ENCODE results near the gene POLD2.
"Not testable (repeated sequence)": the region's sequence is repeated elsewhere in the genome, so short reads cannot be mapped to it uniquely, and the experiment has no call there.

The POLD2 gene

DNA sequence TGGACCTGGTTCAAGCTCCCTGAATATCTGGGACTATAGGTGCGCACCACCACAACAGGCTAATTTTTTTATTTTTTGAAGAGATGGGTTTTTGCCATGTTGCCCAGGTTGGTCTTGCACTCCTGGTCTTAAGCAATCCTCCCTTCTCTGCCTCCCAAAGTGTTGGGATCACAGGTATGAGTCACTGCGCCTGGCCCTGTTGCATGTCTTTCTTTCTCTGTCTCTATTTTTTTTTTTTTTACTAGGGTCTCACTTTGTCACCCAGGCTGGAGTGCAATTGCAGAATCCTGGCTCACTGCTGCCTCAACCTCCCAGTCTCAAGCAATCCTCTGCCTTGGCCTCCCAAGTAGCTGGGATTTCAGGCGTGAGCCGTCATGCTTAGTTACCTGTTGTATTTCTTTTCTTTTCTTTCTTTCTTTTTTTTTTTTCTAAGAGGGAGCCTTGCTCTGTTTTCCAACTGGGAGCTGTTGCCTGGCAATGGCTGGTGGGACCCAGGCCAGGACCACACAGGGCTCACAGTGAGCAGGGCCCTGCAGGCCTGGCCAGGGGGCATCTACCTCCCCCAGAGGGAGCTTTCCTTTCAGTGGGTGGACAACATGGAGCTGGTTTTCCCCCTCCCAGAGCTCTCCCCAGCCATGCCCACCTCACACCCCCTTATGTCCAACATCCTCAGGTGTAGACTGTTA lies 11.7 kb upstream of the POLD2 start:
- WGBS (ENCODE audit: insufficient coverage, insufficient read length): no CpG with 5 or more reads among the region's 4 CpGs
- H3K9me3 ChIP-seq (ENCODE audit: control insufficient read depth, insufficient read depth, low read length): no peaks in the 10 kb centered on the region
- no peak for DNase-seq (ENCODE audit: low read depth, low spot score)
- H3K27ac ChIP-seq (ENCODE audit: low read length): no peak overlapping the region
- no peaks in the 10 kb centered on the region for H3K4me1 ChIP-seq (ENCODE audit: control insufficient read depth, insufficient read depth, low read length)
- no peak overlapping the region for H3K4me3 ChIP-seq (ENCODE audit: low read length)
- H3K27me3 ChIP-seq (ENCODE audit: control insufficient read depth, insufficient read depth, low read length): peaks cover 4% of the 10 kb centered on the region; the same call in 1 of the 2 replicates
- no peaks in the 10 kb centered on the region for H3K36me3 ChIP-seq (ENCODE audit: control insufficient read depth, insufficient read depth, low read length)

DNA sequence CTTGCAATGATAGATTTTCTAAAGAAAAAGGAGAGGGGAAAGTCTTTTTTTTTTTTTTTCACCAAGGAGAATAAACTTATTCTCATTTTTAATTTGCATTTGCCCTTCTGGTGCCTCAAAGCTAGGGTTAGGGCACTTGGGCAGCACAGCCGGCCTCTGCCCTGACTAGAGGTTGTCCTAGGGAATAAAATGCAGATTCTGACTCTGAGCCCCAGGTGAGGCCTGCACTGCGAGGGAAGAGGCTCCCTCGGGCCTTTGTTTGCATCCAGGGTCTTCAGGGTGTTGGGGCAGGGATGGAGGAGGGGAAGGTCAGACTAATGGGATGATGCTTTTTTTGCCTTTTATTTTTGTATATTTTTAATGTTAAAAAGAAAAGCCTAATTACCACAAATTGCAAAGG lies 9.9 kb upstream of the POLD2 start:
- no peaks in the 10 kb centered on the region for H3K36me3 ChIP-seq (ENCODE audit: control insufficient read depth, insufficient read depth, low read length)
- H3K27me3 ChIP-seq (ENCODE audit: control insufficient read depth, insufficient read depth, low read length): peaks cover 4% of the 10 kb centered on the region; the same call in 1 of the 2 replicates
- DNase-seq (ENCODE audit: low read depth, low spot score): no peak
- H3K4me3 ChIP-seq (ENCODE audit: low read length): no peak overlapping the region
- H3K9me3 ChIP-seq (ENCODE audit: control insufficient read depth, insufficient read depth, low read length): no peaks in the 10 kb centered on the region
- WGBS (ENCODE audit: insufficient coverage, insufficient read length): no CpG with 5 or more reads among the region's 3 CpGs
- H3K4me1 ChIP-seq (ENCODE audit: control insufficient read depth, insufficient read depth, low read length): no peaks in the 10 kb centered on the region
- H3K27ac ChIP-seq (ENCODE audit: low read length): no peak overlapping the region

DNA sequence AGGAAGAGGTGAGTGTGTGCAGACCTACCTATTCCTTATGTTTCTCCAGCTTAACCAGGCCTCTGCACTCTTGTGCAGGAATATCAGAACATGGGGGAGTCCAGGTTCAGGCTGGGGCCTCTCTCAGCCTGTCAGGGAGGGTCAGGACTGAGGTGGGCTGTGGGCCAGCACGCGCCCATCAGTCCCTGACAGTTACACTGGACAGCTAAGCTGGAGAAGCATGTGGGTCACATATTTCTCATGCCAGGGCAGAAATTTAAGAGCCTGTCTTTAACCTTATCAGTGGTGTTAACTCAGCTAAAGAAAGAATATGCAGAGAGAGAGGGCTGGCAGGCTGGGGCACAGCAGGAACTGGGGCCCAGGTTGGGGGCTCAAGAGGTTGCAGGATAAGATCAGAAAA lies 8.7 kb upstream of the POLD2 start:
- Histone ChIP-seq H3K9me3 (ENCODE audit: control insufficient read depth, insufficient read depth, low read length) (no peaks in the 10 kb centered on the region), H3K27ac (ENCODE audit: low read length) (no peak overlapping the region), H3K4me3 (ENCODE audit: low read length) (no peak overlapping the region), H3K4me1 (ENCODE audit: control insufficient read depth, insufficient read depth, low read length) (no peaks in the 10 kb centered on the region), H3K27me3 (ENCODE audit: control insufficient read depth, insufficient read depth, low read length) (peaks cover 4% of the 10 kb centered on the region), H3K36me3 (ENCODE audit: control insufficient read depth, insufficient read depth, low read length) (no peaks in the 10 kb centered on the region)
- no peak for DNase-seq (ENCODE audit: low read depth, low spot score)
- no CpG with 5 or more reads among the region's 2 CpGs for WGBS (ENCODE audit: insufficient coverage, insufficient read length)

DNA sequence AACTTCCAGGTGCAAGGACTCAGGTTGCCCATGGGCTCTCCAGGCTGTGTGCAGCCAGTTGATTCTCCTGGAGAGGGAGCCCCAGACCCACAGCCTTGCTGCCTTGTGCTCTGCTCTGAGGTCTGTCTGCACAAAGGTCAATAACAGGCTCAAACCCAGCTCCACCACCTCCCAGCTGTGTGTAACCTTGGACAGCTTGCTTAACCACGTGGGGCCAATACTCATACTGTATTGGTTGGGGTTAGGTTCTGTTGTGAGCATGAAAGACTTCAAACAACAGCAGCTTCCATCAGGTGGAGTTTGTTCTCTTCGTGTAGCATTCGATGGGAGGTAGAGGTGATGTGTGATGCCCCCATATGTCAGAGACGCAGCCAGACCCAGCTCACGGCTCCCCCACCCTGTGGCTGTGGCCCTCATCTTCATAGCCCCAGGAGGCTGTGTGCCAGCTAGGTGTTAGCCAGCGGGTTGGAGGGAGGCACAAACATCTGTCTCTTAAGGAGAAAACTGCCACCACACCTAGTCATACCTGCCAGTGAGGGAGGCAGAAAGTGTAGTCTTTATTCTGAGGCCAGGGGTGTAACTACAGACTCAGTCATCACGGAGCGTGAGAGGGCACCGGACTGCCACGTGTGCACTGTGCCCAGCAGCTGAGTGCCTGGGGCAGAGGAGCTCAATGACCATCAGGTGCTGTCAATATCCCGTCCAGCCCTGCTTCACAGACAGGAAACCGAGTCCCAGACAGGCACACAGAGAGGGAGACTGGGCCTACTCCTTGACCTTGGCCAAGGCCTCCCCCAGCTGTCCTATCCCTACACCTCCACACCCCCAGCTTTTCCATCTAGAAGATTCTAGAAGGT lies 8.1 kb upstream of the POLD2 start:
- H3K27me3 ChIP-seq (ENCODE audit: control insufficient read depth, insufficient read depth, low read length): peaks cover 4% of the 10 kb centered on the region
- H3K4me3 ChIP-seq (ENCODE audit: low read length): no peak overlapping the region
- no peak for DNase-seq (ENCODE audit: low read depth, low spot score)
- H3K27ac ChIP-seq (ENCODE audit: low read length): no peak overlapping the region
- WGBS (ENCODE audit: insufficient coverage, insufficient read length): no CpG with 5 or more reads among the region's 12 CpGs
- no peaks in the 10 kb centered on the region for H3K9me3 ChIP-seq (ENCODE audit: control insufficient read depth, insufficient read depth, low read length)
- no peaks in the 10 kb centered on the region for H3K4me1 ChIP-seq (ENCODE audit: control insufficient read depth, insufficient read depth, low read length)
- no peaks in the 10 kb centered on the region for H3K36me3 ChIP-seq (ENCODE audit: control insufficient read depth, insufficient read depth, low read length)

DNA sequence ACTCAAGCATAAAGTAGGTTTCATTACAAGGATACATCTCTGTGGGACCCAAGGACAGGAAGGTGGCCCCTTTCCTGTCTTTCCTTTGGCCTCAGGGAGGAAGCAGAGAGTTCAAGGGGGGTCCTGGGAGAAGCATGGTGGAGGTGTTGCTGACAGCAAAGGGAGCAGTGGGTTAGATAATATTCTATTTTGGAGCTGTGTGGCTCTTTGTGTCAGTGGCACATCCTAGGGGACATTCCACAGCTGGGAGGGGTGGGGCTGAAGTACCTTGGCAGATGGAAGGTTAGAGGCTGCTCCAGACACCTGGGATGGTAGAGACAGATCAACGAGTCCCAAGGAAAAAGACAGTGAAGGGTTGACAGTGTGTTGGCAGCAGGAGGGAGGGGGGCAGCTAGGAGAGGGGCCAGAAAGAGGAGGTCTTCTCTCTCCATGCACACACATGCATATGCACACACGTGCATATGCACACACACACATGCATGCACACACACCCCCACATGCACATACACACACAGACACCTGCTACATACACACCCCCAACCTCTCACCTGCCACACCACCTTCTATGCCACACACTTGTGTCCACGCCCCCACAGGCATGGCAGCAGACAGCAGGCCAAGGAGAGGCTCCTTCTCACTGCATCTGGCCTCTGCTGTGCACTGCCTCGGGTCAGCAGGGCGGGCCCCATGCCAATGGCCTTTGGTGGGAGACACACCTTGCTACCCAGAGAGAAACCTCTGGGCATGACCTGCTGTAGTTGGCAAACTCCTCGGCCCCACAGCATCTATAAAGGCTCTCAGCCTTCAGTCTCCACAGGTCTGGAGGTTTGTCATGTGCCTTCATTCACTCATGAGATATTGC lies 5.6 kb upstream of the POLD2 start:
- no peak for DNase-seq (ENCODE audit: low read depth, low spot score)
- no peaks in the 10 kb centered on the region for H3K9me3 ChIP-seq (ENCODE audit: control insufficient read depth, insufficient read depth, low read length)
- no peaks in the 10 kb centered on the region for H3K4me1 ChIP-seq (ENCODE audit: control insufficient read depth, insufficient read depth, low read length)
- H3K27ac ChIP-seq (ENCODE audit: low read length): no peak overlapping the region
- no CpG with 5 or more reads among the region's 6 CpGs for WGBS (ENCODE audit: insufficient coverage, insufficient read length)
- H3K4me3 ChIP-seq (ENCODE audit: low read length): no peak overlapping the region
- H3K36me3 ChIP-seq (ENCODE audit: control insufficient read depth, insufficient read depth, low read length): no peaks in the 10 kb centered on the region
- H3K27me3 ChIP-seq (ENCODE audit: control insufficient read depth, insufficient read depth, low read length): peaks cover 4% of the 10 kb centered on the region

DNA sequence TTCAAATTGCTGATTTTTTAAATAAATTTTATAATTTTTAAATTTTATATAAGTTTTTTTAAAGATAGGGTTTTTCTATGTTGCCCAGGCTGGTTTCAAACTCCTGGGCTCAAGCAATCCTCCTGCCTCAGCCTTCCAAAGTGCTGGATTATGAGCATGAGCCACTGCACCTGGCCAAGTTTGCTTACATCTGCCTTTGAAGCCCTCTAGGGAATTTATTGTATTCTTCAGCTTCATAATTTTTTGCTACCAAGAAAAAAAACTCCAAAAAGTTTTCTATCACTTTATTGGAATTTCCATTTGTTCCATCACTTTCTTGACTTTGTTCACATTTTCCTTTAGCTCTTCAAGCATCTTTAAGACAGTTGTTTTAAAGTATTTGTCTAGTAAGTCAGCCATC lies 3.8 kb upstream of the POLD2 start:
- no peaks in the 10 kb centered on the region for H3K4me1 ChIP-seq (ENCODE audit: control insufficient read depth, insufficient read depth, low read length)
- H3K9me3 ChIP-seq (ENCODE audit: control insufficient read depth, insufficient read depth, low read length): no peaks in the 10 kb centered on the region
- no peak overlapping the region for H3K4me3 ChIP-seq (ENCODE audit: low read length)
- H3K27me3 ChIP-seq (ENCODE audit: control insufficient read depth, insufficient read depth, low read length): peaks cover 4% of the 10 kb centered on the region
- no peaks in the 10 kb centered on the region for H3K36me3 ChIP-seq (ENCODE audit: control insufficient read depth, insufficient read depth, low read length)
- no peak overlapping the region for H3K27ac ChIP-seq (ENCODE audit: low read length)
- no peak for DNase-seq (ENCODE audit: low read depth, low spot score)

DNA sequence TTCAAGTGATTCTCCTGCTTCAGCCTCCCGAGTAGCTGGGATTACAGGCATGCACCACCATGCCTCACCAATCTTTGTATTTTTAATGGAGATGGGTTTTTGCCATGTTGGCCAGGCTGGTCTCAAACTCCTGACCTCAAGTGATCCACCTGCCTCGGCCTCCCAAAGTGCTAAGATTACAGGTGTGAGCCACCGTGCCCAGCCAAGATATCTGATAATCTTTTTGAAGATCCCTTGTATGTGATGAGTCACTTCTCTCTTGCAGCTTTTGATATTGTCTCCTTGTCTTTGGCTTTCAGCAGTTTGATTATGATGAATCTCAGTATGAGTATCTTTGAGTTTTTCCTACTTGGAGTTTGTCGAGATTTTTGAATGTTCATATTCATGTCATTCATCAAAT lies 3.2 kb upstream of the POLD2 start:
- not testable (repeated sequence) for H3K4me3 ChIP-seq (ENCODE audit: low read length); DNase-seq (ENCODE audit: low read depth, low spot score); H3K27me3 ChIP-seq (ENCODE audit: control insufficient read depth, insufficient read depth, low read length); H3K4me1 ChIP-seq (ENCODE audit: control insufficient read depth, insufficient read depth, low read length); H3K36me3 ChIP-seq (ENCODE audit: control insufficient read depth, insufficient read depth, low read length); H3K9me3 ChIP-seq (ENCODE audit: control insufficient read depth, insufficient read depth, low read length); H3K27ac ChIP-seq (ENCODE audit: low read length)
- WGBS (ENCODE audit: insufficient coverage, insufficient read length): no CpG with 5 or more reads among the region's 4 CpGs

DNA sequence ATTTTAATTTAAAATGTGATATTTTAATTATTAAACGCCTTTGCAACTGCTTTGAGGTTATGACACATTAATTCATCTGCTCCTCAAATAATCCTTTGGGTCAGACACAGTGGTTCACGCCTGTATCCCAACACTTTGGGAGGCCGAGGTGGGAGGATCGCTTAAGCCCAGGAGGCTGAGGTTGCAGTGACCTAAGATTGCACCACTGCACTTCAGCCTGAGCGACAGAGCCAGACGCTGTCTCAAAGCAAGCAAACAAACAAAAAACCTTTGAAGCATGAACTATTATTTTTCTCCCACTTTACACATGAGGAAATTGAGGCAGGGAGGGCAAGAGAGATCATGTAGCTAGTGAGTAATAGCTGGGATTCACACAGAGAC lies 1.5 kb upstream of the POLD2 start:
- DNase-seq (ENCODE audit: low read depth, low spot score): no peak
- no peaks in the 10 kb centered on the region for H3K9me3 ChIP-seq (ENCODE audit: control insufficient read depth, insufficient read depth, low read length)
- H3K27me3 ChIP-seq (ENCODE audit: control insufficient read depth, insufficient read depth, low read length): no peaks in the 10 kb centered on the region; the same call in none of the 2 replicates
- H3K4me1 ChIP-seq (ENCODE audit: control insufficient read depth, insufficient read depth, low read length): no peaks in the 10 kb centered on the region; the same call in 1 of the 2 replicates
- no peak overlapping the region for H3K4me3 ChIP-seq (ENCODE audit: low read length)
- WGBS (ENCODE audit: insufficient coverage, insufficient read length): no CpG with 5 or more reads among the region's 6 CpGs
- no peak overlapping the region for H3K27ac ChIP-seq (ENCODE audit: low read length)
- no peaks in the 10 kb centered on the region; the same call in 1 of the 2 replicates for H3K36me3 ChIP-seq (ENCODE audit: control insufficient read depth, insufficient read depth, low read length)

DNA sequence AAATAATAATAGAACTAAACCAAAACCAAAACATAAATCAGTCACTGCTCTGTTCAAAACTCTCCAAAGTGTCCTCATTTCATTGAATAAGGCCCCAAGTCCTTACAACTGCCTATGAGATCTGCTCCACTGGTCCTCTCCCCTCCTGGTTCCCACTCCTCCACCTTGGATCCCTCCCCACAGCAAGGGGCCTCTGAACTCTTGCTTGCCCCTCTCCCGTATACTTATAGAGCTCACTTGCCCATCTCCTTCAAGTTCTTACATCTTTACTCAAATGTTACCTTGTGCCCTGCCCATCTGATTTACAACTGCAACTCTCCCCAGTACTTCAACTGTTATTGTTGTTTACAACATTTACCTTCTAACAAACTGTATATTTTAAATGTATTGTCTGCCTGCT lies 819 bp downstream of the POLD2 start:
- no CpG with 5 or more reads among the region's 1 CpG for WGBS (ENCODE audit: insufficient coverage, insufficient read length)
- Histone ChIP-seq H3K4me3 (ENCODE audit: low read length) (peak overlapping the region; percentile 88; the same call in 1 of the 2 replicates), H3K27ac (ENCODE audit: low read length) (no peak overlapping the region), H3K27me3 (ENCODE audit: control insufficient read depth, insufficient read depth, low read length) (no peaks in the 10 kb centered on the region; the same call in 1 of the 2 replicates), H3K9me3 (ENCODE audit: control insufficient read depth, insufficient read depth, low read length) (no peaks in the 10 kb centered on the region), H3K36me3 (ENCODE audit: control insufficient read depth, insufficient read depth, low read length) (peaks cover 10% of the 10 kb centered on the region; the same call in 1 of the 2 replicates), H3K4me1 (ENCODE audit: control insufficient read depth, insufficient read depth, low read length) (no peaks in the 10 kb centered on the region; the same call in 1 of the 2 replicates)
- no peak for DNase-seq (ENCODE audit: low read depth, low spot score)

DNA sequence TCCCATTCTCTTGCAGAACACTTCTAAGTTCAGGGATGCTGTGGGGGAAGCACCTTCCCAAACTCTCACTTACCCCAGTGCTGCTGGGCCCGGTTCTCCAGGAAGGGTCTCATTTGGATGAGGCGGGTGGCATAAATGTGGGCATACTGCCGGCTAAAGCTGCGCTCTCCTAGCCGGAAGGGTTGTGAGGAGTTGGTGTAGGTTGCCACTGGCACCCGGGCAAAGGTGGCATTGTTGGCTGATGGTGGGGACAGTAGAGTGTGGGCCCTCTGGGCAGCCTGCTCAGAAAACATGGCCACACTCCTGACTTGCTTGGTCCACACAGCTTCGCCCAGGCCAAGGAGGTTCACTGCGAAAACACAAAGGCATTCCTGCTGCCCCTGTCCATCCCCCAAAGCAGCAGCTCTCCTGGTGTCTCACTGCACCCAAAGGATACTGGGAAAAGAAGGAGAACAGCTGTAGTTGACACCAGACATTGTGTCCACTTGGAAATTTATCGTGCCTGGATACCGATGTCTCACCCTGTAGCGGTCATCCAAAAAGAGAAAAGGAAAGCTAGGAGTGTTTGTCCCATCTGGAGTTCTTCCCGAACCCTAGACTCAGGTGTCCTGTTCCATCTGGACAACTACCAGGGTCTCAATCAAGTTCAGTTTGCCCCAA lies 1.5 kb downstream of the POLD2 start:
- WGBS (ENCODE audit: insufficient coverage, insufficient read length): no CpG with 5 or more reads among the region's 12 CpGs
- Histone ChIP-seq H3K27me3 (ENCODE audit: control insufficient read depth, insufficient read depth, low read length) (no peaks in the 10 kb centered on the region; the same call in 1 of the 2 replicates), H3K4me1 (ENCODE audit: control insufficient read depth, insufficient read depth, low read length) (no peaks in the 10 kb centered on the region; the same call in 1 of the 2 replicates), H3K4me3 (ENCODE audit: low read length) (no peak overlapping the region), H3K9me3 (ENCODE audit: control insufficient read depth, insufficient read depth, low read length) (no peaks in the 10 kb centered on the region), H3K27ac (ENCODE audit: low read length) (no peak overlapping the region), H3K36me3 (ENCODE audit: control insufficient read depth, insufficient read depth, low read length) (peaks cover 17% of the 10 kb centered on the region)
- DNase-seq (ENCODE audit: low read depth, low spot score): no peak
